HCEC 1CT (cell line): ENCODE measurements around the gene ZFYVE26.
A peak's percentile ranks its signal among the peaks of the same experiment; 100 is the strongest.

Experiments
- DNase-seq: peaks from one replicate; pipeline ENCODE4 v3.0.0-alpha.2; 2017

The ZFYVE26 gene

GRCh38 chr14:67815573-67816225 is 691 bp downstream of the ZFYVE26 start:
- DNase-seq = peak; percentile 36

- no peak for DNase-seq
Observed at GRCh38 chr14:67814821-67815220, 1.6 kb downstream of the ZFYVE26 start.

- no peak for DNase-seq
Observed at GRCh38 chr14:67806246-67806645, 10.1 kb downstream of the ZFYVE26 start.

- no peak for DNase-seq
Observed at GRCh38 chr14:67800743-67801142, 15.6 kb downstream of the ZFYVE26 start.

GRCh38 chr14:67798731-67799130 is 17.7 kb downstream of the ZFYVE26 start:
- no peak for DNase-seq

- no peak for DNase-seq
Observed at GRCh38 chr14:67787673-67788072, 28.7 kb downstream of the ZFYVE26 start.

GRCh38 chr14:67785270-67786109 is 30.9 kb downstream of the ZFYVE26 start:
- DNase-seq = no peak

- no peak for DNase-seq
Observed at GRCh38 chr14:67784244-67784823, 32.1 kb downstream of the ZFYVE26 start.

GRCh38 chr14:67782090-67782489 is 34.3 kb downstream of the ZFYVE26 start:
- no peak for DNase-seq

- DNase-seq = no peak
Observed at GRCh38 chr14:67778792-67779191, 37.6 kb downstream of the ZFYVE26 start.

GRCh38 chr14:67776653-67777322 is 39.6 kb downstream of the ZFYVE26 start:
- DNase-seq = no peak

GRCh38 chr14:67773844-67774377 is 42.5 kb downstream of the ZFYVE26 start:
- no peak for DNase-seq

GRCh38 chr14:67768219-67768618 is 48.2 kb downstream of the ZFYVE26 start:
- no peak for DNase-seq

GRCh38 chr14:67766035-67766680 is 50.2 kb downstream of the ZFYVE26 start:
- DNase-seq = no peak

GRCh38 chr14:67765192-67765834 is 51.1 kb downstream of the ZFYVE26 start:
- no peak for DNase-seq

- no peak for DNase-seq
Observed at GRCh38 chr14:67764496-67764895, 51.9 kb downstream of the ZFYVE26 start.

- no peak for DNase-seq
Observed at GRCh38 chr14:67763158-67763822, 53.1 kb downstream of the ZFYVE26 start.

- no peak for DNase-seq
Observed at GRCh38 chr14:67762051-67762450, 54.3 kb downstream of the ZFYVE26 start.

GRCh38 chr14:67759916-67760315 is 56.5 kb downstream of the ZFYVE26 start:
- DNase-seq = no peak

- no peak for DNase-seq
Observed at GRCh38 chr14:67757175-67757574, 59.2 kb downstream of the ZFYVE26 start.

GRCh38 chr14:67756496-67756895 is 59.9 kb downstream of the ZFYVE26 start:
- DNase-seq = no peak
